ENCODE results near the gene ACOX3. TPM values are rescaled to one million over a fixed set of nuclear protein-coding genes. Genes with fewer than 3 reads are reported as not detected.

ACOX3 gene
- total RNA-seq, 2 experiments from 2014 or later = 12.7 to 16.8 TPM

DNA sequence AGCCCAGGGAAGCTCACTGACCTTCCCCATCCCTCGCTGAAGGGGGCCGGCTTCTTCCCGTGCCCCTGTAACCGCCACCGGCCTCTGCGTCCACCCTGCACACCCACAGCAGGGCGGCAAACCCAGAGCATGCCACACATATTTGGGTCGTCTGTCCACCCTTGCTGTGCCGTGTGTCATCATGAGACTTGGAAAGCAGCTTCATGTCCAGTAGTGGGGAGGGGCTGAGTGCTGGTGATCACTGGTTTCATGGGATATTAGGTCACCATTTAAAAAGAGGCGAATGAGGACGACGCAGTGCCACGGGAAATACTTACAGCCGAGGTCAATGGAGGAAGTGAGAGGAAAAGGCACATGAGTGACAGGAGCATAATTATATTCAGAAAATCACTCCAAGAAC lies 96.1 kb downstream of the ACOX3 start:
- no peaks in the 10 kb centered on the region for H3K36me3 ChIP-seq (ENCODE audit: insufficient read depth, low read length)
- intact Hi-C loops (cut with micrococcal nuclease; ENCODE audit: unreplicated experiment) = no loop called here
- ChIA-PET CTCF (ENCODE audit: unreplicated experiment) (no interaction called here), POLR2A (no interaction called here)
- no peak overlapping the region for H3K4me2 ChIP-seq (ENCODE audit: low read length)
- H3K9me2 ChIP-seq (ENCODE audit: insufficient read depth, low read length) = no peaks in the 10 kb centered on the region
- H3K4me1 ChIP-seq (ENCODE audit: insufficient read depth, low read length, poor library complexity, severe bottlenecking) = no peaks in the 10 kb centered on the region
- no TSS peak for BruUV-seq (replicated peaks)
- H2AFZ ChIP-seq (ENCODE audit: low read length) = no peak overlapping the region
- DNase-seq (ENCODE audit: low spot score) = no peak
- H3K79me2 ChIP-seq (ENCODE audit: insufficient read depth, low read depth, low read length) = no peaks in the 10 kb centered on the region
- no peak overlapping the region for H3K4me3 ChIP-seq (ENCODE audit: low read depth, low read length, poor library complexity, severe bottlenecking)
- no peaks in the 10 kb centered on the region for H3K9me3 ChIP-seq (ENCODE audit: low read length)
- no peaks in the 10 kb centered on the region for H4K20me1 ChIP-seq (ENCODE audit: insufficient read depth, low read length)
- TF ChIP-seq, protein P1, sequence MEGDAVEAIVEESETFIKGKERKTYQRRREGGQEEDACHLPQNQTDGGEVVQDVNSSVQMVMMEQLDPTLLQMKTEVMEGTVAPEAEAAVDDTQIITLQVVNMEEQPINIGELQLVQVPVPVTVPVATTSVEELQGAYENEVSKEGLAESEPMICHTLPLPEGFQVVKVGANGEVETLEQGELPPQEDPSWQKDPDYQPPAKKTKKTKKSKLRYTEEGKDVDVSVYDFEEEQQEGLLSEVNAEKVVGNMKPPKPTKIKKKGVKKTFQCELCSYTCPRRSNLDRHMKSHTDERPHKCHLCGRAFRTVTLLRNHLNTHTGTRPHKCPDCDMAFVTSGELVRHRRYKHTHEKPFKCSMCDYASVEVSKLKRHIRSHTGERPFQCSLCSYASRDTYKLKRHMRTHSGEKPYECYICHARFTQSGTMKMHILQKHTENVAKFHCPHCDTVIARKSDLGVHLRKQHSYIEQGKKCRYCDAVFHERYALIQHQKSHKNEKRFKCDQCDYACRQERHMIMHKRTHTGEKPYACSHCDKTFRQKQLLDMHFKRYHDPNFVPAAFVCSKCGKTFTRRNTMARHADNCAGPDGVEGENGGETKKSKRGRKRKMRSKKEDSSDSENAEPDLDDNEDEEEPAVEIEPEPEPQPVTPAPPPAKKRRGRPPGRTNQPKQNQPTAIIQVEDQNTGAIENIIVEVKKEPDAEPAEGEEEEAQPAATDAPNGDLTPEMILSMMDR (conservative IDR thresholded peaks at IDR 0.05; ENCODE audit: low read length) = no peak
- TF ChIP-seq EZH2phosphoT487 (IDR thresholded peaks at IDR 0.05; ENCODE audit: borderline replicate concordance, low read depth, low read length) = no peak
- no peak overlapping the region for H3K27ac ChIP-seq (ENCODE audit: low read depth, low read length, poor library complexity, severe bottlenecking)

DNA sequence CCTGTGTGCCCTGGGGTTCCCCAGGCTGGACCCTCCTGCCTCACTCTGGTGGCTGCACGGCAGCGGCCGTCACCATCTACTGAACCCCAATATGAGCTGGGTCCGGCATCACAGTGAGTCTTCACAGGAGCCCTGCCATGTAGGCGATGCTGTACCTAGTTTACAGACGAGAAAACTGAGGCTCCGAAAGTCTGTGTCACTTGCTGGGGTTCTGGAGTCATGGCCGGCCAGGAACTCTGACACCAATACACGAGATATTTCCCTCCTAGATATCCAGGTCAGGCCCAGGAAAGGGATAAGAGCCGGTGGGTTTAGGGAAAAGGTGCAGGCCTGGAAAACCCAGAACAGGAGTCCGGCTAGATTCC lies 96.6 kb downstream of the ACOX3 start:
- BruUV-seq (replicated peaks) = no TSS peak
- Histone ChIP-seq H4K20me1 (ENCODE audit: insufficient read depth, low read length) (no peaks in the 10 kb centered on the region), H3K79me2 (ENCODE audit: insufficient read depth, low read depth, low read length) (no peaks in the 10 kb centered on the region), H3K9me3 (ENCODE audit: low read length) (no peaks in the 10 kb centered on the region), H3K4me1 (ENCODE audit: insufficient read depth, low read length, poor library complexity, severe bottlenecking) (no peaks in the 10 kb centered on the region), H3K9me2 (ENCODE audit: insufficient read depth, low read length) (no peaks in the 10 kb centered on the region), H2AFZ (ENCODE audit: low read length) (no peak overlapping the region), H3K4me3 (ENCODE audit: low read depth, low read length, poor library complexity, severe bottlenecking) (no peak overlapping the region), H3K4me2 (ENCODE audit: low read length) (no peak overlapping the region), H3K27ac (ENCODE audit: low read depth, low read length, poor library complexity, severe bottlenecking) (no peak overlapping the region), H3K36me3 (ENCODE audit: insufficient read depth, low read length) (no peaks in the 10 kb centered on the region)
- TF ChIP-seq, protein P1 (conservative IDR thresholded peaks at IDR 0.05; ENCODE audit: low read length) = no peak
- TF ChIP-seq EZH2phosphoT487 (IDR thresholded peaks at IDR 0.05; ENCODE audit: borderline replicate concordance, low read depth, low read length) = no peak
- ChIA-PET POLR2A (no interaction called here), CTCF (ENCODE audit: unreplicated experiment) (no interaction called here)
- no peak for DNase-seq (ENCODE audit: low spot score)
- intact Hi-C loops (cut with micrococcal nuclease; ENCODE audit: unreplicated experiment) = no loop called here

DNA sequence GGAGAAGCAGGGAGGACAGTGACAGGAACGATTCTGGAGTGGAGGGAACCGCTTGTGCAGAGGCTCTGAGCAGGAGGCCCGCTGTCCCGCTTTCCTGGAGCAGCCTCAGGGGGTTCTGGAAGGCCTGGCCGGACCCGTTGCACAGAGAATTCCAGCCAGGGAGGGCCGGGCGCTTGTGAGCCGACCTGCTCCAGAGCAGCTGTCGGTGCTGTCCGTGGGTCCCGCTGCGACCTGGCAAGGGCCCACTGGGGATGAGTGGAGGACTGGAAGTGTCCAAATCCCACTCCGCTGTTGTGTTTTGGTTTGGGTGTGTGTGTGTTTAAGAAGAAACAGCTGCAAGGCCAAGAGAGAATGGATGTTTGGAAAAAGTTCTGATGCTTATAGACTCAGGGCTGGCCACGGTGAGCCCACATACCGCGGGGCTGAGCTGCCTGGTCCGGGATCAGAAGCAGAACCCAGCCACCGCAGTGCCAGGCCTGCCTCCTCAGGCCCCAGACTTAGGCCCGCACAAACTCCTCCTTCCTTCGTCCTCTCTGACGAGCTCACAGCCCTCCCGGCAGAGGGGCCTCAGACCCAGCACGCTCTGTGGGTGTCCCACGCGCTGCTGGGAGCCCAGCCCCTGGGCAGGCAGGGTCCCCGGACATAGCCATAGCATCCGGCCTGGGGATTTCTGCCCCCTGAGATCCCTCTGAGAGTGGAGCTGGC lies 97.1 kb downstream of the ACOX3 start:
- Histone ChIP-seq H3K79me2 (ENCODE audit: insufficient read depth, low read depth, low read length) (no peaks in the 10 kb centered on the region), H4K20me1 (ENCODE audit: insufficient read depth, low read length) (no peaks in the 10 kb centered on the region), H3K36me3 (ENCODE audit: insufficient read depth, low read length) (no peaks in the 10 kb centered on the region), H3K9me3 (ENCODE audit: low read length) (no peaks in the 10 kb centered on the region), H3K4me1 (ENCODE audit: insufficient read depth, low read length, poor library complexity, severe bottlenecking) (no peaks in the 10 kb centered on the region), H3K27ac (ENCODE audit: low read depth, low read length, poor library complexity, severe bottlenecking) (no peak overlapping the region), H3K4me2 (ENCODE audit: low read length) (no peak overlapping the region), H3K4me3 (ENCODE audit: low read depth, low read length, poor library complexity, severe bottlenecking) (no peak overlapping the region), H3K9me2 (ENCODE audit: insufficient read depth, low read length) (no peaks in the 10 kb centered on the region), H2AFZ (ENCODE audit: low read length) (no peak overlapping the region)
- no peak for DNase-seq (ENCODE audit: low spot score)
- POLR2A ChIA-PET = no interaction called here
- BruUV-seq (replicated peaks) = no TSS peak
- TF ChIP-seq, protein P1 (conservative IDR thresholded peaks at IDR 0.05; ENCODE audit: low read length) = no peak
- CTCF ChIA-PET (ENCODE audit: unreplicated experiment) = no interaction called here
- intact Hi-C loops (cut with micrococcal nuclease; ENCODE audit: unreplicated experiment) = no loop called here

Data from OCI-LY7 (cell line).